Thyroid gland (tissue), 4 donors: ENCODE data around the gene GTF2H2C.

Source experiments
- POLR2A ChIP-seq, 2 donors: fragments of 450-650 bp; IDR thresholded peaks; one replicate each; pipeline ENCODE4 v1.6.1; 2017; ENCODE audit warnings: antibody characterized with exemption in 2 of 2, mild to moderate bottlenecking in 2 of 2, moderate library complexity in 1 of 2
- TF ChIP-seq, protein P1 (sequence below), 6 experiments: fragments of 200-600 bp in 3 of 6; fragments of 450-650 bp in 3 of 6; sonication (generic) in 3 of 6; IDR thresholded peaks; one replicate each; pipeline ENCODE4 v1.5.1; 2016 to 2019; ENCODE audit warnings: antibody characterized with exemption in 6 of 6, mild to moderate bottlenecking in 2 of 6, inconsistent platforms in 1 of 6, moderate library complexity in 1 of 6

GRCh38 chr5:69531406-69531801, 28.6 kb upstream of the GTF2H2C start:
- TF ChIP-seq, protein P1, sequence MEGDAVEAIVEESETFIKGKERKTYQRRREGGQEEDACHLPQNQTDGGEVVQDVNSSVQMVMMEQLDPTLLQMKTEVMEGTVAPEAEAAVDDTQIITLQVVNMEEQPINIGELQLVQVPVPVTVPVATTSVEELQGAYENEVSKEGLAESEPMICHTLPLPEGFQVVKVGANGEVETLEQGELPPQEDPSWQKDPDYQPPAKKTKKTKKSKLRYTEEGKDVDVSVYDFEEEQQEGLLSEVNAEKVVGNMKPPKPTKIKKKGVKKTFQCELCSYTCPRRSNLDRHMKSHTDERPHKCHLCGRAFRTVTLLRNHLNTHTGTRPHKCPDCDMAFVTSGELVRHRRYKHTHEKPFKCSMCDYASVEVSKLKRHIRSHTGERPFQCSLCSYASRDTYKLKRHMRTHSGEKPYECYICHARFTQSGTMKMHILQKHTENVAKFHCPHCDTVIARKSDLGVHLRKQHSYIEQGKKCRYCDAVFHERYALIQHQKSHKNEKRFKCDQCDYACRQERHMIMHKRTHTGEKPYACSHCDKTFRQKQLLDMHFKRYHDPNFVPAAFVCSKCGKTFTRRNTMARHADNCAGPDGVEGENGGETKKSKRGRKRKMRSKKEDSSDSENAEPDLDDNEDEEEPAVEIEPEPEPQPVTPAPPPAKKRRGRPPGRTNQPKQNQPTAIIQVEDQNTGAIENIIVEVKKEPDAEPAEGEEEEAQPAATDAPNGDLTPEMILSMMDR (IDR thresholded peaks at IDR 0.05), result no peak
- no peak for TF ChIP-seq POLR2A (IDR thresholded peaks at IDR 0.05)
